Measurements from ENCODE around the gene FARS2.

Gene FARS2

DNA sequence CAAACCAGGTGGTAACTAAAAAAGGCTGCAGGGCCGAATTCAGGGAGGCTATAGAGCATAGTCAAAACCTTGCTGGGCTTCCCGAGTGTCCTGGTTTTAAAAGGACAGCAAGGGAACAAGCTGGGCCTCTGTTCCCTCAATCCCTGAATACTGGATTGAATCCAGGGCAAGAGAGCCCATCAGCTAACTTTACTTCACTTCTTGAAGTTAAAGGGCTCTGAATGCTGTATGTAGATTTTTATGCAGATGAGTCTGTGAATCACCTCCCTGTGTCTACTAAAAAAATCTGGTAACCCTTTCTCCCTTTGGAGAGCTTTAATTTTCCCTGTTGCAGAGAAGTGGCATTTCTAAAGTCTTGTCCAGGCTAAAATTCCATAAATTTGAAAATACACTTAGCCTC is 30.0 kb upstream of the FARS2 start:
- no peaks in the 10 kb centered on the region for H3K27me3 ChIP-seq (ENCODE audit: insufficient read depth, low read length, poor library complexity)
- no peaks in the 10 kb centered on the region for H4K20me1 ChIP-seq (ENCODE audit: insufficient read depth, low read length)
- no peak overlapping the region for H3K4me2 ChIP-seq (ENCODE audit: insufficient read depth, low read length)
- ATAC-seq (ENCODE audit: insufficient read depth, low read depth), result no peak
- H3K36me3 ChIP-seq (ENCODE audit: insufficient read depth, low read length), result peaks cover 4% of the 10 kb centered on the region; the same call in 1 of the 2 replicates
- H3K4me1 ChIP-seq (ENCODE audit: insufficient read depth, low read length), result no peaks in the 10 kb centered on the region
- no peak overlapping the region for H3K4me3 ChIP-seq (ENCODE audit: low read depth in 1 of 2, low read length in 2 of 2)
- DNase-seq, result no peak
- H3K79me2 ChIP-seq (ENCODE audit: insufficient read depth, low read length), result no peaks in the 10 kb centered on the region
- no peaks in the 10 kb centered on the region for H3K9me3 ChIP-seq (ENCODE audit: insufficient read depth, low read length, severe bottlenecking)
- no peak overlapping the region for H2AFZ ChIP-seq (ENCODE audit: low read depth, low read length)
- H3K9ac ChIP-seq (ENCODE audit: low read depth, low read length), result no peak overlapping the region
- no peak for TF ChIP-seq EZH2 (IDR thresholded peaks at IDR 0.05; ENCODE audit: borderline replicate concordance, low read depth, low read length, severe bottlenecking)
- TF ChIP-seq, protein P1, sequence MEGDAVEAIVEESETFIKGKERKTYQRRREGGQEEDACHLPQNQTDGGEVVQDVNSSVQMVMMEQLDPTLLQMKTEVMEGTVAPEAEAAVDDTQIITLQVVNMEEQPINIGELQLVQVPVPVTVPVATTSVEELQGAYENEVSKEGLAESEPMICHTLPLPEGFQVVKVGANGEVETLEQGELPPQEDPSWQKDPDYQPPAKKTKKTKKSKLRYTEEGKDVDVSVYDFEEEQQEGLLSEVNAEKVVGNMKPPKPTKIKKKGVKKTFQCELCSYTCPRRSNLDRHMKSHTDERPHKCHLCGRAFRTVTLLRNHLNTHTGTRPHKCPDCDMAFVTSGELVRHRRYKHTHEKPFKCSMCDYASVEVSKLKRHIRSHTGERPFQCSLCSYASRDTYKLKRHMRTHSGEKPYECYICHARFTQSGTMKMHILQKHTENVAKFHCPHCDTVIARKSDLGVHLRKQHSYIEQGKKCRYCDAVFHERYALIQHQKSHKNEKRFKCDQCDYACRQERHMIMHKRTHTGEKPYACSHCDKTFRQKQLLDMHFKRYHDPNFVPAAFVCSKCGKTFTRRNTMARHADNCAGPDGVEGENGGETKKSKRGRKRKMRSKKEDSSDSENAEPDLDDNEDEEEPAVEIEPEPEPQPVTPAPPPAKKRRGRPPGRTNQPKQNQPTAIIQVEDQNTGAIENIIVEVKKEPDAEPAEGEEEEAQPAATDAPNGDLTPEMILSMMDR (IDR thresholded peaks at IDR 0.05; ENCODE audit: borderline replicate concordance, extremely low read depth, low read length, poor library complexity, severe bottlenecking), result no peak
- H3K27ac ChIP-seq (ENCODE audit: low read length), result no peak overlapping the region

DNA sequence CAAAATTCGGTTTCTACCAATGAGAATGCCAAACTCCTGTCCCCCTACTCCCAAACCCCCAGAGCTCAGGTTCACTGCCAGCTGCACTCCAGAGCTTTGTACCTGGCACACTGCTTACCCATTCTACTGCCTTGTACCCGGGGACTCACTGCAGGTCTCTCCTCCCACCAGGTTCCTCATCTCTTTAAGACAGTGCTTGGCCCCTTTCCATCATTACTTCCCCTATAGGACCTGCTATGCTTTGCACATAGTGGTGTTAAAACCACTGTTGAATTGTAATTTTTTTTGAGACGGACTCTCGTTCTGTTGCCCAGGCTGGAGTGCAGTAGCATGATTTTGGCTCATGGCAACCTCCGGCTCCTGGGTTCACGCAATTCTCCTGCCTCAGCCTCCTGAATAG is 26.4 kb upstream of the FARS2 start:
- Histone ChIP-seq H3K27ac (ENCODE audit: low read length) (no peak overlapping the region), H3K9me3 (ENCODE audit: insufficient read depth, low read length, severe bottlenecking) (no peaks in the 10 kb centered on the region), H3K4me1 (ENCODE audit: insufficient read depth, low read length) (no peaks in the 10 kb centered on the region), H3K4me2 (ENCODE audit: insufficient read depth, low read length) (no peak overlapping the region), H3K4me3 (ENCODE audit: low read depth in 1 of 2, low read length in 2 of 2) (no peak overlapping the region), H3K36me3 (ENCODE audit: insufficient read depth, low read length) (peaks cover 4% of the 10 kb centered on the region; the same call in 1 of the 2 replicates), H3K79me2 (ENCODE audit: insufficient read depth, low read length) (no peaks in the 10 kb centered on the region), H3K27me3 (ENCODE audit: insufficient read depth, low read length, poor library complexity) (no peaks in the 10 kb centered on the region), H4K20me1 (ENCODE audit: insufficient read depth, low read length) (peaks cover 10% of the 10 kb centered on the region; the same call in 1 of the 2 replicates), H3K9ac (ENCODE audit: low read depth, low read length) (no peak overlapping the region), H2AFZ (ENCODE audit: low read depth, low read length) (no peak overlapping the region)
- no peak for DNase-seq
- ATAC-seq (ENCODE audit: insufficient read depth, low read depth), result no peak
- TF ChIP-seq, protein P1 (IDR thresholded peaks at IDR 0.05; ENCODE audit: borderline replicate concordance, extremely low read depth, low read length, poor library complexity, severe bottlenecking), result no peak
- TF ChIP-seq EZH2 (IDR thresholded peaks at IDR 0.05; ENCODE audit: borderline replicate concordance, low read depth, low read length, severe bottlenecking), result no peak

DNA sequence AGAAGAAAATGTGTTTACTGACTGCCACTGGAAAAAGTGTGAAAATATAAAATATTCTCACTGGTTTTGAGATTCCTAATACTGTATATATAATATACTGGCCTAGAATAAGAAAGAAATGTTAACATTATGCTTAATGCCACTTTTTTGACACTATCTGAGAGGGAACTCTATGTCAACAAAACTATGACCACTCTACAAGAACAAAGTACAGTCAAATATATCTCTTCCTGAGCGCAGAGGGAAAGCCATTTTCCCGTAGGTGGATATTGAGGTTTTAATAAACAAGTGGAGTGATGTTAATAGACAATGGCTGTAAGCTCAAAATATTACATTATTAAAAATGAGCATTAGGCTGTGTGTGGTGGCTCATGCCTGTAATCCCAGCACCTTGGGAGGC is 25.5 kb upstream of the FARS2 start:
- ATAC-seq (ENCODE audit: insufficient read depth, low read depth), result no peak

More for the DNA sequence above, 25.5 kb upstream of the FARS2 start:
- Histone ChIP-seq H3K27me3 (ENCODE audit: insufficient read depth, low read length, poor library complexity) (no peaks in the 10 kb centered on the region), H3K4me3 (ENCODE audit: low read depth in 1 of 2, low read length in 2 of 2) (no peak overlapping the region), H3K27ac (ENCODE audit: low read length) (no peak overlapping the region), H3K4me1 (ENCODE audit: insufficient read depth, low read length) (no peaks in the 10 kb centered on the region), H3K36me3 (ENCODE audit: insufficient read depth, low read length) (peaks cover 4% of the 10 kb centered on the region; the same call in 1 of the 2 replicates), H3K9ac (ENCODE audit: low read depth, low read length) (no peak overlapping the region), H4K20me1 (ENCODE audit: insufficient read depth, low read length) (peaks cover 10% of the 10 kb centered on the region; the same call in 1 of the 2 replicates), H3K79me2 (ENCODE audit: insufficient read depth, low read length) (no peaks in the 10 kb centered on the region), H2AFZ (ENCODE audit: low read depth, low read length) (no peak overlapping the region), H3K4me2 (ENCODE audit: insufficient read depth, low read length) (no peak overlapping the region), H3K9me3 (ENCODE audit: insufficient read depth, low read length, severe bottlenecking) (no peaks in the 10 kb centered on the region)
- DNase-seq, result no peak
- TF ChIP-seq, protein P1 (IDR thresholded peaks at IDR 0.05; ENCODE audit: borderline replicate concordance, extremely low read depth, low read length, poor library complexity, severe bottlenecking), result no peak
- TF ChIP-seq EZH2 (IDR thresholded peaks at IDR 0.05; ENCODE audit: borderline replicate concordance, low read depth, low read length, severe bottlenecking), result no peak
